Osteocyte (in vitro differentiated cells): ENCODE results near the gene PPP1R3F. TPM values are rescaled to one million over a fixed set of nuclear protein-coding genes. Genes with fewer than 3 reads are reported as not detected.
"Not testable (repeated sequence)": the region's sequence is repeated elsewhere in the genome, so short reads cannot be mapped to it uniquely, and the experiment has no call there.

Experiments
- DNase-seq: peaks from one replicate; pipeline ENCODE4 v3.0.0; 2021; ENCODE audit warnings: mixed read lengths; ENCODE audit not compliant: unreplicated experiment; ENCODE audit errors: extremely low spot score
- H3K27ac Mint-ChIP-seq: one replicate; pipeline ENCODE4 v1.8.0; 2021; ENCODE audit warnings: mild to moderate bottlenecking, mixed read lengths; ENCODE audit not compliant: unreplicated experiment
- H3K27me3 Mint-ChIP-seq: one replicate; pipeline ENCODE4 v1.8.0; 2021; ENCODE audit warnings: mixed read lengths; ENCODE audit not compliant: unreplicated experiment
- H3K36me3 Mint-ChIP-seq: one replicate; pipeline ENCODE4 v1.8.0; 2021; ENCODE audit warnings: mixed read lengths; ENCODE audit not compliant: unreplicated experiment
- H3K4me1 Mint-ChIP-seq: one replicate; pipeline ENCODE4 v1.8.0; 2021; ENCODE audit warnings: mixed read lengths; ENCODE audit not compliant: unreplicated experiment
- H3K4me3 Mint-ChIP-seq: one replicate; pipeline ENCODE4 v1.8.0; 2021; ENCODE audit warnings: mild to moderate bottlenecking, moderate library complexity, mixed read lengths; ENCODE audit not compliant: unreplicated experiment
- H3K9me3 Mint-ChIP-seq: one replicate; pipeline ENCODE4 v1.8.0; 2021; ENCODE audit warnings: mixed read lengths; ENCODE audit not compliant: unreplicated experiment
- CTCF ChIP-seq: fragments of 200-600 bp; sonication (generic); IDR thresholded peaks from 2 replicates; pipeline ENCODE4 v1.5.0; 2021; ENCODE audit warnings: antibody characterized with exemption, mild to moderate bottlenecking, moderate library complexity
- total RNA-seq: library from RNA; stranded (reverse); gene quantifications from 2 replicates; pipeline ENCODE4 v1.2.1, GENCODE V29; 2021

The PPP1R3F gene
- total RNA-seq, 1 donor from 2014 or later = 9.2 TPM

DNA sequence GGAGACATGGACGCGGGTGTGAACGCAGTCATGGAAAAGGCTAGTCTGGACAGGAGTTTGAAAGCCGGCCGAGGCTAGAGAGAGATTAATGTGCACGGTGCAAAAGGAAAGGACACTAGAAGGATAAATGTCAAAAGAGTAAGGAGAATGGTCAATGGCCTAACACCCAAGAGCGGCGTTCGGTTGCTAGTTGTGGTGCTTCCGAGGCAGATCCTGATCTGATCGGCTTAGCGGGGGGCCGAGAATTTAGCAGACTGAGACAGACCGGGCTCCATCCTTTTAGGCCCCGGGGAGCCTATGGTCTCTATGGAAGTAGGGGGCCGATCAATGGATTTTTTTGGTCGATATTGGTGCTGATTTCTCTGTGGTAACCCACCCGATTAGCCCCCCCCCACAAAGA, 40.8 kb downstream of the PPP1R3F start:
- no peaks in the 10 kb centered on the region for H3K36me3 Mint-ChIP-seq
- DNase-seq = peak; percentile 72
- H3K4me1 Mint-ChIP-seq = peaks cover 19% of the 10 kb centered on the region
- H3K27me3 Mint-ChIP-seq = no peaks in the 10 kb centered on the region
- H3K9me3 Mint-ChIP-seq = no peaks in the 10 kb centered on the region
- H3K27ac Mint-ChIP-seq = peak overlapping the region; percentile 21
- H3K4me3 Mint-ChIP-seq = no peak overlapping the region
- no peak for TF ChIP-seq CTCF

GRCh38 chrX:49312176-49312575, 42.6 kb downstream of the PPP1R3F start:
- no peak for DNase-seq
- Mint-ChIP-seq H3K9me3 (no peaks in the 10 kb centered on the region), H3K4me3 (no peak overlapping the region), H3K27ac (no peak overlapping the region), H3K4me1 (peaks cover 19% of the 10 kb centered on the region), H3K36me3 (no peaks in the 10 kb centered on the region), H3K27me3 (no peaks in the 10 kb centered on the region)
- TF ChIP-seq CTCF = no peak

DNA sequence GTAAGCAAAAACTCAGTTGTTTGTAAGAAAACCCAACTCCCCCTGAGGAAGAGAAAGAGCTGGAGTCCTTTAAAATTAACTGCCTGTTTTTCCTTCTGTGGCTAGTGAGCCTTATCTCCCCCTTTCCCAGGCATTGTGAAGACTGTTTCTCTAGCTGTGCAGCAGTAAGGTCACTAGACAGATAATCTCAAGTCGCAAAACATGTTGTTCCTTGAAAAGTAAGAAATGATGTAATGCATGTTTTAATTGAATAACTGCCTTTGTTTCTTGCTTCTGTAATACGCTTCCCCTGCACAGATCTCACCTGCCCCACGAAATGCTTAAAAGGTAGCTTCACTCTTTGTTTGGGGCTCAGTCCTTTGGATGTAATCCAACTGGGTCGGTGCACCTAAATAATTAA, 46.5 kb downstream of the PPP1R3F start:
- no peaks in the 10 kb centered on the region for H3K4me1 Mint-ChIP-seq
- no peaks in the 10 kb centered on the region for H3K27me3 Mint-ChIP-seq
- no peaks in the 10 kb centered on the region for H3K9me3 Mint-ChIP-seq
- H3K36me3 Mint-ChIP-seq = no peaks in the 10 kb centered on the region
- H3K4me3 Mint-ChIP-seq = no peak overlapping the region
- DNase-seq = no peak
- no peak overlapping the region for H3K27ac Mint-ChIP-seq
- TF ChIP-seq CTCF = no peak

- not testable (repeated sequence) for H3K4me3 Mint-ChIP-seq, H3K27me3 Mint-ChIP-seq
These were observed 52.1 kb downstream of the PPP1R3F start, which contains the start of gene GAGE12J for GRCh38 chrX:49321737-49322136. Gene GAGE12J (plus strand): TSS chrX:49322037. CDS start chrX:49323194, 1,157 bp downstream.

DNA sequence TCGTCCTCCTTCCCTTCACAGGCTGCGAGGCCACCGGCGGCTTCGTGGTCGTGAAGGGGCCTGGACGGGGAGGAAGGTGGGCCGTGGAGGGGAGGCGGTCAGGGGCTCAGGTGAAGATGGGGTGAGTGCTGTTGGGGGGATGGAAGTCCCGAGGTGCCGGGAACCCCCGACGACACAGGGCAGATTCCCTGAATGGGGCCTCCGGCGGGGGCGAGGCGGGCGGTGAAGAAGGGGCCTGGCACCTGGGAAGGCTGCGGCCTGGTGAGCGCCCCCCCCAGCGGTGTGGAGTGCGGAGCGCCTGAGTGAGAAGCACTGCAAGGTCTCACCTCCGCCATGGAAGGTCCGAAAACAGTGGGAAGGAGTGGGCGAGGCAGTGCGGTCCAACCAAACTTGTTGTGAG, 52.7 kb downstream of the PPP1R3F start:
- not testable (repeated sequence) for H3K4me3 Mint-ChIP-seq
- DNase-seq = peak; percentile 67

More at GRCh38 chrX:49321737-49322136, 52.1 kb downstream of the PPP1R3F start, which contains the start of gene GAGE12J:
- DNase-seq, H3K36me3 Mint-ChIP-seq, H3K27ac Mint-ChIP-seq, H3K4me1 Mint-ChIP-seq, H3K9me3 Mint-ChIP-seq: not testable (repeated sequence)

GRCh38 chrX:49323735-49324134, 54.1 kb downstream of the PPP1R3F start:
- not testable (repeated sequence) for H3K36me3 Mint-ChIP-seq, H3K27ac Mint-ChIP-seq, H3K27me3 Mint-ChIP-seq

More for the DNA sequence above, 52.7 kb downstream of the PPP1R3F start:
- not testable (repeated sequence) for H3K9me3 Mint-ChIP-seq, H3K27ac Mint-ChIP-seq, H3K36me3 Mint-ChIP-seq, H3K27me3 Mint-ChIP-seq, H3K4me1 Mint-ChIP-seq

GRCh38 chrX:49330421-49330820, 60.8 kb downstream of the PPP1R3F start:
- not testable (repeated sequence) for H3K27me3 Mint-ChIP-seq, H3K9me3 Mint-ChIP-seq, H3K36me3 Mint-ChIP-seq, H3K27ac Mint-ChIP-seq, H3K4me3 Mint-ChIP-seq, H3K4me1 Mint-ChIP-seq
- peak; percentile 73 for DNase-seq

More at GRCh38 chrX:49323735-49324134, 54.1 kb downstream of the PPP1R3F start:
- H3K4me3 Mint-ChIP-seq, H3K4me1 Mint-ChIP-seq, DNase-seq, H3K9me3 Mint-ChIP-seq: not testable (repeated sequence)

DNA sequence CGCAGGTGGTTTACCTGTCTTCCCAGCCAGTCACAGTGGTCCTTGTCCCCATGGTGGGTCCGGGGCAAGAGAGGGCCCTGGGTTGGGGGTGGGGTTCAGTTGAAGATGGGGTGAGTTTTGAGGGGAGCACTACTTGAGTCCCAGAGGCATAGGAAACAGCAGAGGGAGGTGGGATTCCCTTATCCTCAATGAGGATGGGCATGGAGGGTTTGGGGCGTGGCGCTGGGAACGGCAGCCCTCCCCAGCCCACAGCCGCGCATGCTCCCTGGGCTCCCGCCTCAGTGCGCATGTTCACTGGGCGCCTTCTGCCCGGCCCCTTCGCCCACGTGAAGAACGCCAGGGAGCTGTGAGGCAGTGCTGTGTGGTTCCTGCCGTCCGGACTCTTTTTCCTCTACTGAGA, 61.7 kb downstream of the PPP1R3F start, which contains the start of gene GAGE13:
Gene GAGE13 (plus strand): TSS at position 301 of the 400 bp plus-strand sequence. CDS start 1,156 bp downstream, outside the sequence.
- not testable (repeated sequence) for H3K36me3 Mint-ChIP-seq, DNase-seq, H3K27me3 Mint-ChIP-seq, H3K4me1 Mint-ChIP-seq, H3K27ac Mint-ChIP-seq, H3K4me3 Mint-ChIP-seq, H3K9me3 Mint-ChIP-seq

GRCh38 chrX:49331841-49332240, 62.2 kb downstream of the PPP1R3F start:
- not testable (repeated sequence) for H3K4me3 Mint-ChIP-seq, H3K9me3 Mint-ChIP-seq, DNase-seq, H3K4me1 Mint-ChIP-seq, H3K27ac Mint-ChIP-seq, H3K36me3 Mint-ChIP-seq, H3K27me3 Mint-ChIP-seq
